ENCODE data around the gene OTUD7B. TPM values are rescaled to one million over a fixed set of nuclear protein-coding genes. Genes with fewer than 3 reads are reported as not detected.

The OTUD7B gene
- total RNA-seq, 1 experiment from 2014 or later: 19.6 TPM

DNA sequence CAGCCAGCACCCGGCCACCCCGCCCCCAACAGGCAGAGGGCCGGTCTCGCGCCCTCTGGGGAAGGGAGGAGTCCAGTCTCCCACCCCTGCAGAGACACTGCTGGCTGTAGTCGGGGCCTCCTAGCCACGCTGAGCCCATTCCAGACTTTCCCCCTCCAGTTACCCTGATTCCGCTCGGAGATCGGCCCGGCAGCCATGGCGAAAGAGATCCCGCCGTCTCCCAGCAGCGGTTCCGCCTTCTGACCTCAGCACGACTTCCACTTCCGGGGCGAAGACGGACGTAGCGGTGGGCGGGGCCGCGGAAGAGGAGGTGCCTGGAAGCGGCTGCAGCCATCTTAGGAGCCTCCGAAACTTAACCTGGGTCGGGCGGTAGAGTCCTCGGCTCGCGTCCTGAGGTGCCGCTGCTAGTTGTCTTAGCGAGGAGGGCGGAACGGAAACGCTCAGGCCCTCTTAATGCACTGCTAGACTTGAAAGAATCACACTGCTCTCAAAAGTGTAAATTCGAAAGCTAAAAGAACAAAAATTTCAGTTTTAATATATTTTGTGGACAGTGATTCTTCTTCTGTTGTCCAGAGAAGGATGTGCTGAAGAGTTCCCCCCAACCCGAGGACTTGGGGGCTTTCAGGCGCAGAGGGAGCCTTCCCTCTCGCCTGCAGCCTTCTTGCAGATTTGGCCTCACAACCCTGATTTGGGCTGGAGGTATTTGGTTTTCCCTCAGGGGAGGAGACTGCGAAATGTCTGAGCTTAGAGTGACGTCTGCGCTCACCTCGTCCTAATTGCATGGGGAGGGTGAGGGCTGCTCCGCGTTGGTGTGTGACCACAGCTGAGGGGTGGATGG is 82.7 kb downstream of the OTUD7B start, which contains the start of gene SF3B4:
SF3B4 (minus strand) TSS at position 241 of the 838 bp plus-strand sequence; CDS start at position 197, 44 bp downstream.
- Histone ChIP-seq H3K36me3 (ENCODE audit: control insufficient read depth, insufficient read depth, low read length) (peaks cover 2% of the 10 kb centered on the region; the same call in 1 of the 2 replicates), H3K27me3 (replicated peaks; ENCODE audit: control insufficient read depth, insufficient read depth, low read length) (no peaks in the 10 kb centered on the region), H3K4me1 (peaks cover 9% of the 10 kb centered on the region), H3K4me3 (ENCODE audit: low read depth, low read length) (peak within 1 kb of the TSS; percentile 99), H3K9me3 (no peaks in the 10 kb centered on the region)
- TSS peak; percentile 96 for BruUV-seq (replicated peaks)
- peak within 1 kb of the TSS; percentile 91 for H3K4me3 Mint-ChIP-seq (ENCODE audit: unreplicated experiment)
- DNase-seq: peak; percentile 94 to 95
- TF ChIP-seq, protein P1, sequence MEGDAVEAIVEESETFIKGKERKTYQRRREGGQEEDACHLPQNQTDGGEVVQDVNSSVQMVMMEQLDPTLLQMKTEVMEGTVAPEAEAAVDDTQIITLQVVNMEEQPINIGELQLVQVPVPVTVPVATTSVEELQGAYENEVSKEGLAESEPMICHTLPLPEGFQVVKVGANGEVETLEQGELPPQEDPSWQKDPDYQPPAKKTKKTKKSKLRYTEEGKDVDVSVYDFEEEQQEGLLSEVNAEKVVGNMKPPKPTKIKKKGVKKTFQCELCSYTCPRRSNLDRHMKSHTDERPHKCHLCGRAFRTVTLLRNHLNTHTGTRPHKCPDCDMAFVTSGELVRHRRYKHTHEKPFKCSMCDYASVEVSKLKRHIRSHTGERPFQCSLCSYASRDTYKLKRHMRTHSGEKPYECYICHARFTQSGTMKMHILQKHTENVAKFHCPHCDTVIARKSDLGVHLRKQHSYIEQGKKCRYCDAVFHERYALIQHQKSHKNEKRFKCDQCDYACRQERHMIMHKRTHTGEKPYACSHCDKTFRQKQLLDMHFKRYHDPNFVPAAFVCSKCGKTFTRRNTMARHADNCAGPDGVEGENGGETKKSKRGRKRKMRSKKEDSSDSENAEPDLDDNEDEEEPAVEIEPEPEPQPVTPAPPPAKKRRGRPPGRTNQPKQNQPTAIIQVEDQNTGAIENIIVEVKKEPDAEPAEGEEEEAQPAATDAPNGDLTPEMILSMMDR (IDR thresholded peaks at IDR 0.05; ENCODE audit: insufficient read depth in 1 of 2, low read depth in 1 of 2, low read length in 1 of 2, severe bottlenecking in 1 of 2, unreplicated experiment in 1 of 2): no peak
- ChIA-PET POLR2A (interaction anchor here (0.8 to 1.2 kb wide), 7 partner anchors 9 to 769 kb away, joined by 3 to 21 read pairs (median 4); partner anchors contain the start of genes GOLPH3L and MTMR11), CTCF (interaction anchor here (0.7 to 1.6 kb wide), 5 partner anchors 10 to 260 kb away, joined by 3 to 5 read pairs (median 4); a partner anchor contains a TSS)
- H3K27ac Mint-ChIP-seq (ENCODE audit: unreplicated experiment): peak within 1 kb of the TSS; percentile 94
- no peaks in the 10 kb centered on the region for H3K27me3 Mint-ChIP-seq (ENCODE audit: insufficient read depth, unreplicated experiment)
- intact Hi-C loops (cut with micrococcal nuclease; ENCODE audit: unreplicated experiment): loop anchor here (1.0 kb wide), 2 partner anchors 28 to 39 kb away; partner anchors contain the start of gene BOLA1
- peaks cover 57% of the 10 kb centered on the region for H3K36me3 Mint-ChIP-seq (ENCODE audit: insufficient read depth, unreplicated experiment)
- peaks cover 11% of the 10 kb centered on the region for H3K4me1 Mint-ChIP-seq (ENCODE audit: low read depth, unreplicated experiment)
- H3K9me3 Mint-ChIP-seq (ENCODE audit: unreplicated experiment): no peaks in the 10 kb centered on the region

GRCh38 chr1:149927056-149927562 is 83.4 kb downstream of the OTUD7B start:
- H3K4me3 ChIP-seq (ENCODE audit: low read depth, low read length): peak overlapping the region; percentile 99
- peak overlapping the region; percentile 91 for H3K4me3 Mint-ChIP-seq (ENCODE audit: unreplicated experiment)
- peaks cover 11% of the 10 kb centered on the region for H3K4me1 Mint-ChIP-seq (ENCODE audit: low read depth, unreplicated experiment)
- H3K4me1 ChIP-seq: peaks cover 9% of the 10 kb centered on the region
- no peaks in the 10 kb centered on the region for H3K27me3 ChIP-seq (replicated peaks; ENCODE audit: control insufficient read depth, insufficient read depth, low read length)
- H3K9me3 Mint-ChIP-seq (ENCODE audit: unreplicated experiment): no peaks in the 10 kb centered on the region
- BruUV-seq (replicated peaks): no TSS peak
- no peaks in the 10 kb centered on the region for H3K27me3 Mint-ChIP-seq (ENCODE audit: insufficient read depth, unreplicated experiment)
- peaks cover 2% of the 10 kb centered on the region; the same call in 1 of the 2 replicates for H3K36me3 ChIP-seq (ENCODE audit: control insufficient read depth, insufficient read depth, low read length)
- peaks cover 64% of the 10 kb centered on the region for H3K36me3 Mint-ChIP-seq (ENCODE audit: insufficient read depth, unreplicated experiment)
- H3K27ac Mint-ChIP-seq (ENCODE audit: unreplicated experiment): peak overlapping the region; percentile 94
- H3K9me3 ChIP-seq: no peaks in the 10 kb centered on the region
- no peak for DNase-seq
- ChIA-PET CTCF (no interaction called here), POLR2A (no interaction called here)
- TF ChIP-seq, protein P1 (IDR thresholded peaks at IDR 0.05; ENCODE audit: insufficient read depth in 1 of 2, low read depth in 1 of 2, low read length in 1 of 2, severe bottlenecking in 1 of 2, unreplicated experiment in 1 of 2): no peak
- intact Hi-C loops (cut with micrococcal nuclease; ENCODE audit: unreplicated experiment): loop anchor here (1.0 kb wide), 1 partner anchor 28 kb away; the partner anchor contains the start of gene BOLA1

DNA sequence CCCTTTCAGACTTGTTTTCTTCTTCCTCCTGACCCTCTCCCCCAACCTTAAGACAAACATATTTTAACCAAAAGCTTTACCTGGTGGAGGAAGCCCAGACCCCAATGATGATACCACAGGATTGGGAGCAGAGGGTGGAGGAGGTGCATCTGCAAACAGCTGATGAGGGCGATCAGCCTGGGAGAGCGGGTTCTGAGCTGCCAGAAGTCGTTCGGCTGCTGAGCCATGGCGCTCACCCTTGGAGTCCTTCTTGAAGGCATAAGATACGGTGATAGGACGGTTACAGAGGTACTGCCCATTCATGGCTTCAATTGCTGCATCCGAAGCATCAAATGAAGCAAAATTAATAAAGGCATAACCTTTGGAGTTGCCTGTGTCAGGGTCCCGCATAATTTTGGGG is 84.2 kb downstream of the OTUD7B start:
- H3K9me3 Mint-ChIP-seq (ENCODE audit: unreplicated experiment): no peaks in the 10 kb centered on the region
- peaks cover 2% of the 10 kb centered on the region; the same call in 1 of the 2 replicates for H3K36me3 ChIP-seq (ENCODE audit: control insufficient read depth, insufficient read depth, low read length)
- H3K9me3 ChIP-seq: no peaks in the 10 kb centered on the region
- H3K27me3 Mint-ChIP-seq (ENCODE audit: insufficient read depth, unreplicated experiment): no peaks in the 10 kb centered on the region
- H3K36me3 Mint-ChIP-seq (ENCODE audit: insufficient read depth, unreplicated experiment): peaks cover 72% of the 10 kb centered on the region
- H3K4me3 Mint-ChIP-seq (ENCODE audit: unreplicated experiment): peak overlapping the region; percentile 91
- BruUV-seq (replicated peaks): TSS peak; percentile 59
- no peak overlapping the region for H3K27ac Mint-ChIP-seq (ENCODE audit: unreplicated experiment)
- no peak for DNase-seq
- TF ChIP-seq, protein P1 (IDR thresholded peaks at IDR 0.05; ENCODE audit: insufficient read depth in 1 of 2, low read depth in 1 of 2, low read length in 1 of 2, severe bottlenecking in 1 of 2, unreplicated experiment in 1 of 2): no peak
- intact Hi-C loops (cut with micrococcal nuclease; ENCODE audit: unreplicated experiment): no loop called here
- ChIA-PET POLR2A (no interaction called here), CTCF (no interaction called here)
- peaks cover 11% of the 10 kb centered on the region for H3K4me1 Mint-ChIP-seq (ENCODE audit: low read depth, unreplicated experiment)
- H3K4me3 ChIP-seq (ENCODE audit: low read depth, low read length): no peak overlapping the region; the same call in 1 of the 2 replicates
- H3K4me1 ChIP-seq: peaks cover 9% of the 10 kb centered on the region
- H3K27me3 ChIP-seq (replicated peaks; ENCODE audit: control insufficient read depth, insufficient read depth, low read length): no peaks in the 10 kb centered on the region
